Upper lobe of right lung (tissue), 1 donor: ENCODE measurements around the gene GOT1. TPM values are rescaled to one million over a fixed set of nuclear protein-coding genes. Genes with fewer than 3 reads are reported as not detected.

ENCODE experiments used
- ATAC-seq: fragments of 200-7000 bp; cut with Tn5 transposase; one replicate; pipeline ENCODE4 v1.9.1; 2020; ENCODE audit warnings: mild to moderate bottlenecking, moderate library complexity
- DNase-seq: peaks from one replicate; pipeline ENCODE4 v3.0.0-alpha.2; 2020
- H3K27ac ChIP-seq: fragments of 200-600 bp; one replicate; pipeline ENCODE4 v1.8.0; 2022
- H3K27me3 ChIP-seq: fragments of 200-600 bp; one replicate; pipeline ENCODE4 v1.8.0; 2022; ENCODE audit warnings: mild to moderate bottlenecking
- H3K36me3 ChIP-seq: fragments of 200-600 bp; one replicate; pipeline ENCODE4 v1.8.0; 2022
- H3K4me1 ChIP-seq: fragments of 200-600 bp; one replicate; pipeline ENCODE4 v1.8.0; 2022
- H3K4me3 ChIP-seq: fragments of 200-600 bp; one replicate; pipeline ENCODE4 v1.8.0; 2022; ENCODE audit warnings: mild to moderate bottlenecking
- H3K9me3 ChIP-seq: fragments of 200-600 bp; one replicate; pipeline ENCODE4 v1.8.0; 2022
- intact Hi-C: fragments of 100-400 bp; cut with DNase I; formaldehyde crosslinking; loops from one replicate; pipeline ENCODE4 v1.11.0; 2022
- total RNA-seq: library from RNA; stranded (reverse); fragmentation: NEBNext Ultra II Directional; extraction: Animal tissue kit (Norgen Biotek cat#: 25700); gene quantifications from one replicate; pipeline ENCODE4 v1.2.1, GENCODE V29; 2021
- TF ChIP-seq, protein P1 (sequence below): fragments of 200-600 bp; IDR thresholded peaks from one replicate; pipeline ENCODE4 v1.8.0; 2022; ENCODE audit warnings: antibody characterized with exemption
- donor health status: DM: no; HTN: yes; CAD: no; lungs with severe emphysema.

GOT1 gene
- total RNA-seq, 1 donor from 2014 or later, result 25.0 TPM

GRCh38 chr10:99451499-99451788, 21.0 kb upstream of the GOT1 start:
- no peaks in the 10 kb centered on the region for H3K9me3 ChIP-seq
- peaks cover 32% of the 10 kb centered on the region for H3K27me3 ChIP-seq
- intact Hi-C loops, result no loop called here
- no peaks in the 10 kb centered on the region for H3K4me1 ChIP-seq
- DNase-seq (no peak), ATAC-seq (no peak)
- no peak overlapping the region for H3K27ac ChIP-seq
- H3K4me3 ChIP-seq, result no peak overlapping the region
- TF ChIP-seq, protein P1, sequence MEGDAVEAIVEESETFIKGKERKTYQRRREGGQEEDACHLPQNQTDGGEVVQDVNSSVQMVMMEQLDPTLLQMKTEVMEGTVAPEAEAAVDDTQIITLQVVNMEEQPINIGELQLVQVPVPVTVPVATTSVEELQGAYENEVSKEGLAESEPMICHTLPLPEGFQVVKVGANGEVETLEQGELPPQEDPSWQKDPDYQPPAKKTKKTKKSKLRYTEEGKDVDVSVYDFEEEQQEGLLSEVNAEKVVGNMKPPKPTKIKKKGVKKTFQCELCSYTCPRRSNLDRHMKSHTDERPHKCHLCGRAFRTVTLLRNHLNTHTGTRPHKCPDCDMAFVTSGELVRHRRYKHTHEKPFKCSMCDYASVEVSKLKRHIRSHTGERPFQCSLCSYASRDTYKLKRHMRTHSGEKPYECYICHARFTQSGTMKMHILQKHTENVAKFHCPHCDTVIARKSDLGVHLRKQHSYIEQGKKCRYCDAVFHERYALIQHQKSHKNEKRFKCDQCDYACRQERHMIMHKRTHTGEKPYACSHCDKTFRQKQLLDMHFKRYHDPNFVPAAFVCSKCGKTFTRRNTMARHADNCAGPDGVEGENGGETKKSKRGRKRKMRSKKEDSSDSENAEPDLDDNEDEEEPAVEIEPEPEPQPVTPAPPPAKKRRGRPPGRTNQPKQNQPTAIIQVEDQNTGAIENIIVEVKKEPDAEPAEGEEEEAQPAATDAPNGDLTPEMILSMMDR, result no peak
- no peaks in the 10 kb centered on the region for H3K36me3 ChIP-seq

- intact Hi-C loops, result no loop called here
- TF ChIP-seq, protein P1, result no peak
- DNase-seq (no peak), ATAC-seq (no peak)
- Histone ChIP-seq H3K36me3 (no peaks in the 10 kb centered on the region), H3K4me3 (no peak overlapping the region), H3K9me3 (no peaks in the 10 kb centered on the region), H3K27me3 (peaks cover 26% of the 10 kb centered on the region), H3K27ac (no peak overlapping the region), H3K4me1 (no peaks in the 10 kb centered on the region)
Observed at GRCh38 chr10:99450624-99451498, 20.4 kb upstream of the GOT1 start.

DNA sequence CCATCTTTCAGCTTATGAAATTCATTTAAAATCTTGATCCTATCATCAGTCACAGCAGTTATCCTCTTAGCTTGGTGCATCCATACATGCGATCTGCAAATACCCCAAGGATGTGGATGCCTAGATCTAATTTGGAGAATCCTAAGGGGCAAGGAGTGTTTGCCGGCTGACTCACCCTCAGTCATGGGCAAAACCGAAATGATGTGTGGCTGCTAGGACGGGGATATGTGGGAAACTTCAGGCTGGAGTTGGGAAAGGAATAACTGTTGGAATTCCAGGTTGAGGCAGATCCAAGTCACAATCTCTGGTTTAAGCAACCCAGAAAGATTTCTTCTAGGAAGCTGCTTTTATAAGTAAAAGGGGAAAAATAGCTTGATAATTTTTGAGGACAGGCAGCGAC, 19.7 kb upstream of the GOT1 start:
- DNase-seq, result no peak
- Histone ChIP-seq H3K4me3 (no peak overlapping the region), H3K36me3 (no peaks in the 10 kb centered on the region), H3K27ac (no peak overlapping the region), H3K27me3 (peaks cover 19% of the 10 kb centered on the region), H3K4me1 (no peaks in the 10 kb centered on the region), H3K9me3 (no peaks in the 10 kb centered on the region)
- intact Hi-C loops, result no loop called here
- no peak for ATAC-seq
- TF ChIP-seq, protein P1, result no peak

GRCh38 chr10:99449023-99449422, 18.6 kb upstream of the GOT1 start:
- DNase-seq (no peak), ATAC-seq (no peak)
- Histone ChIP-seq H3K27ac (no peak overlapping the region), H3K4me1 (no peaks in the 10 kb centered on the region), H3K9me3 (no peaks in the 10 kb centered on the region), H3K4me3 (no peak overlapping the region), H3K36me3 (no peaks in the 10 kb centered on the region), H3K27me3 (peaks cover 19% of the 10 kb centered on the region)
- intact Hi-C loops, result no loop called here
- TF ChIP-seq, protein P1, result no peak

DNA sequence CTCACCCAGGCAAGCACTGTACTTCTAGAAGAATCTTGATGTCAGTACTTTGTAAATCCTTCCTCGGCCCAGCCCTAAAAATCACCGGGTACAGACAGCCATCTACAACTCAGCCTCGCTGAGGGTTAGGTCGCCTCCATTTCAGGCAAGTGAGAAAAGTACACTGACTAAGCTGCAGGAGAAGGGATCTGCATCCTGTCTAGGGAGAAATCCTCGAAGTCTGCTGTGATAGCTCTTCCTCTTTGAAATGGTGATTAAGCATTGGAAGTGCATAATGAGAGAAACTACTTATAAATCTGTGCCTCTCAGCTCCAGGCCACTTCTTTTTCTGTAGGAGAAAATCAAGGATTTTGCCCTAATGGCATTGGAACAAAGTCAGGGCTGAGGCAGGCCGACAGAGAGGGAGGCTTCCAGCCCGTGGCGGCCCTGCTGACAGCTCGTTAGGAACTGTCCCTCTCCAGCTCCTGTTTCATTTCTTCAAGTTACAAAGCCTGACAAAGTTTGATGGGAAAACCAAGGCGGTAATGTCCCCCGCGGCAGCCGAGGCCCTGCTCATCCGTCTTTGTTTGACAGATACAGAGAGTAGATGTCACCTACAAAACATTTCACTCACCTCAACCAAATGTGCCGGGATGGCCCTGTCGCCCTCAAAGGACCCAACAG, 14.1 kb upstream of the GOT1 start:
- H3K4me3 ChIP-seq, result no peak overlapping the region
- DNase-seq (no peak), ATAC-seq (no peak)
- no peaks in the 10 kb centered on the region for H3K36me3 ChIP-seq
- TF ChIP-seq, protein P1, result no peak
- H3K27me3 ChIP-seq, result peaks cover 9% of the 10 kb centered on the region
- no peaks in the 10 kb centered on the region for H3K4me1 ChIP-seq
- H3K27ac ChIP-seq, result no peak overlapping the region
- no peaks in the 10 kb centered on the region for H3K9me3 ChIP-seq
- intact Hi-C loops, result no loop called here
